ENCODE measurements around the gene MTG2.

Gene MTG2

DNA sequence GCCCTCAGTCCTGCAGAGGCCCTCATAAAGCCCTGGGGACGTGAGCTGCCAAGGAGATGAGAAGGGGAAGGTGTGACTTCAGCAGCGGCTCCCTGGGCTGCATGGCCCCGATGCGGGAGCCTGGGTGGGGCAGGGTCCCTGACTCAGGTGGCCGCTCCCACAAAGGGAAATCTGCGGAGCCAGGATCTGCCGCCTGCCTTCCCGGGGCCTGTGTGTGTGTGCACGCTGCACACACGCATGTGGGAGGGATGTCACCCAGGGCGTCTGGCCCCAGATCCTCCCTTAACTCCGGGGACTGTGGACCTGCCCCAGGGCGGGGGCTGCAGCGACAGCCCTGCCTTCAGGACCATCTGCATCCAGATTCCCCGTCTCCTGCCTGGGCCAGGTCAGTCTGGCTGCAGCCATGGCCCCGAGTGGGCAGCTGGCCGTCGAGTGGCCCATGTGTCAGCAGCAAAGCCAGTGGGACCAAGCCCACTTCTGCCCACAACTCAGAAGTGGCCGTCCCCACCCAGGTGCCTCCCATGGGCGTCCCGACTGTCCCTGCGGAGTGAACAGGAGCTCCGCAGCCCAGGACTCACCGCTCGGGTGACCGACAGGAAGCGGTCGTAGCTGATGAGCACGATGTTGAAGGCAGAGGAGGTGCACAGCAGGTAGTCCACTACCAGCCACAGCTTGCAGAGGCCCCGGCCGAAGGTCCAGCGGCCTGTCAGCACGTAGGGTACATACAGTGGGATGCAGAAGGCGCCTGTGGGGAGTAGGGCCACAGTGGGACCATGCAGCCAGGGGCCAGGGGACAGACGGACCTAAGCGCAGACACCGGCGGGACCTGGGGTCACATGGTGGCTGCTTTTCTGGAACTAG is 35.3 kb downstream of the MTG2 start:
- no peak for FAIRE-seq
- DNase-seq (ENCODE audit: insufficient read length, low spot score) = no peak

DNA sequence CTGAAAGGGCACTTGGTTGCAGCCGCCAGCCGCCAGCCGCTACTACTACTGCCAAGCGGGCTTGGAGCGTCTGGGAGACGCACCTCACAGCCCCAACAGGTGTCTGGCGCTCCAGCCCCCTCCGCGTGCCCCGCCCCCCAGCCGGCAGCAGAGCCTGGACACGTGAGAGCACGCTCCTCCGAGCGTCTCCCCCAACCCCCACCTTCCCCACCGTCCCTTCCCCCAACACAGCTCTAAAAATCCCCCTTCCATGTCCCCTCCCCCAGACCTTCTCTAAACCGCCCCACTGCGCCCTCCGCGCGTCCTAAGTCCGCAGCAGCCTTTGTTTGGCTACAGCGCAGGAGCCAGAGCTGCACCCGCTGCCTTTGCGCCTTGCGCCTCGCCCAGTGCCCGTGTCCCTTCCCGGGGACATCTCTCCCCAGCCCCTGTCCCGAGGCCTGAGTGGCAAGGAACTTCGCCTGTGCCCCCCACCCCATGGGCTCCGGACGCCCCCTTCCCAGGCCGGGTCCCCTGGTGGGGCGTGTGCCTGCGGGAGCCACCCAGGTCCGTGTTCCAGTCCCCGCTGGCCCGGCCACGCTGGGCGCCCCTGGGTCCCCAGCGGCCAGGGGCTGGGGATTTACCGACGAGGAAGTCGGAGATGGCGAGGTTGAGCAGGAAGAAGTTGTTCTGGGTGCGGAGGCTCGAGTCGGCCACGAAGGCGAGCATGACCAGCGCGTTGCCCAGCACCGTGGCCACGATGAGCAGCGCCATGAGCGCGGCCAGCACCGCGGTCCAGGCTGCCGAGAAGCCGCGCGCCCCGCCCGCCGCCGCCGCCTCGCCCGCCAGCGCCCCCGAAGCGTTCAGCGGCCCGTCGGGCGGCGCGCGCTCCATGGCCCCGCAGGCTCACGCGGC is 36.5 kb downstream of the MTG2 start:
- DNase-seq (ENCODE audit: insufficient read length, low spot score) (no peak), FAIRE-seq (no peak)

DNA sequence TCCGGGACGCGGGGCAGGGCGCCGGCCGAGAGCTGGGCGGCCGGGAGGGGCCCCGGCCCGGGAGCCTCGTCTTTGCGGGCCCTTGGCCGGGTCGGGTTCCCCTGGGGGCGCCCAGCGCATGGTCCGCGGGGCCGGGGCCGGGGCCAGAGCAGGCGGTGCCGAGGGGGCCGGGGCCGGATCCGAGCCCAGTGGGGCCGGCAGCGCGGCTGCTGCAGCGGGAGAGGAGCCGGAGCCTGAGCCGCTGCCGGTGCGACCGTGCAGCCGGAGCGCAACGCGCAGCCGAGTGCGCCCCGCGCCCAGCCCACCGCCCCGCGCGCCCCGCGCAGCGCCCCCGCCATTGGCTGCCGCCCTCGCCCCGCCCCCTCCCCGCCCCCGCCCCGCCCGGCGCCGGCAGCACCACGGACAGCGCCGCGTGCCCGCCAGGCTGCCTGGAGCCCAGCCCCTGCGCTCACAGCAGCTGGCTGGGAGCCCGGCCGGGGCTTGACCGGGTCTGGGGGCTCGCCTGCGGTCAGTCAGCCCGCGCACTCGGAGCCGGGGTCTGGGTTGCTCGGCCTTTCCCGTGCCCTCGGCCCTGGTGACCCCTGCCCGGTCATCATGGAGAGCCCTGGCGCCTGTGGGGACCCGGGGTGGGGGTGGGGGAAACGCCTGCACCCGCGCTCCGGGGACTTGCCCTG is 37.3 kb downstream of the MTG2 start, which contains the start of gene HRH3:
Gene HRH3, minus strand, starts transcription at position 287 of the 674 bp plus-strand sequence. CDS start 308 bp downstream, outside the sequence.
- peak; percentile 86 for DNase-seq (ENCODE audit: insufficient read length, low spot score)
- FAIRE-seq = no peak

DNA sequence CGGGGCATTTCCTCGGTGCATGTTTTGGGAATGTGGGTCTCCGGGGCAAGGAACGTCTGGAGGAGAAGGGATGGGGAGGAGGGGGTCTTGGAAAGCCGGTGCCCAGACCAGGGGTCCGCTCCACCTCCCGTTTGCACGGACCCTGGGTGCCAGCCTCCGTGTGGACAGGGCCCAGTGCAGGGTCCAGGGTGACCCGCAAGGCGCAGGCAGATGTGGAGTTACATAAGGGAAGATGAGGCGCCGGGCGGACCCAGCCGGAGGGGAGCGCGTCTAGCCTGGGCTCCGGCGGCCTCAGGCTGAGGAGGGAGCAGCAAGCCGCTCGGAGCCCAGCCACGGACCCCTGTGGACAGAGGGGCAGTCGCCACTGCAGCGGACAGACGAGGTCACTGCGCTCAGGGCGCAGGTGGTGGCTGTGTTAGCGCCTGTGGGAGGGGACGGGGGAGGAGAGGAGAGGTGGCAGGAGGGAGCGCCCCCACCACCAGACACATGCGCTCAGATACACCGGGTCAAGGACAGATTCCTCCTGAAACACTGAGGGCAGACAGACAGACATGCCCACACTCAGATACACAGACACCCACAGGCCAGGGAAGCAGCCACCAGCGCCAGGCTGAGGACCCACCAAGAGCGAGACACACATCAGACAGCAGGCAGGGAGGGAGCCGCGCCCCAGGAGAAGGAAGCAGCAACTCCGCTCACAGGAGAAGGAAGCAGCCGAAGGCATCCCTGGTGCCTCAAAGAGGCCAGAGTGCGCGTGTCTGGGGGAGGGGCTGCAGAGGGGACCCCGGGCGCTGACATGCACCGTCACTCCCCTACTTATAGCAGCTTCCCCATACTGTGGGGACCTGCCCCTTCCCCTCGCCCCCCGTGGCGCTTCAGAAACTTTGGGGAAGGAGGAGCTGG is 38.1 kb downstream of the MTG2 start:
- DNase-seq (ENCODE audit: insufficient read length, low spot score) = no peak
- FAIRE-seq = no peak

DNA sequence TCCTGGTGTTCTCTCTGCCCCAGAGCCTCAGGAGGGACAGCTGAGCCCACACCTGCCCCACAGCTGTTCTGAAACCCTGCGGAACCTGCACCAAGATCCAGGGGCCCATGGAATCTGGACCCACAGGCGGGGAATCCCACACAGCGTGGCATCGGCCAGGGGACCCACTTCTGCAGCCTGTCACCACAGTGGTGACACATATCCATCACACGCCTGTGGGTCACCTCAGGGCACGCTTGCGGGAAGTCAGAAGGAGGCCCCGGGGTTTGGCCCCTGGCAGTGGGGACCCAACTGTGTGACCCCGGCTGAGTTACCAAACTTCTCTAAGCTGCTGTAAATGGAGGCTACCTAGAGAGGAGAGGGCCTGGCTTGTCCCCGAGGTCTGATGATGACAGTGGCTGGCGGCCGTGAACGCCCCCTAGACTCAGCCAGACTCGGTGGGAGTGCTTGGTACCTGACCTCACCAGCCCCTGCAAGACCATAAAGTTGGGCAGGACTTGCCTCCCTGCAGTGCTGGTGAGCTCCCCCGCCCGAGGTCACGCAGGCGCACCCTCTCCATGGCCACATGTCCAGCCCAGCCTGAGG is 39.5 kb downstream of the MTG2 start:
- DNase-seq (ENCODE audit: insufficient read length, low spot score) = no peak
- no peak for FAIRE-seq

DNA sequence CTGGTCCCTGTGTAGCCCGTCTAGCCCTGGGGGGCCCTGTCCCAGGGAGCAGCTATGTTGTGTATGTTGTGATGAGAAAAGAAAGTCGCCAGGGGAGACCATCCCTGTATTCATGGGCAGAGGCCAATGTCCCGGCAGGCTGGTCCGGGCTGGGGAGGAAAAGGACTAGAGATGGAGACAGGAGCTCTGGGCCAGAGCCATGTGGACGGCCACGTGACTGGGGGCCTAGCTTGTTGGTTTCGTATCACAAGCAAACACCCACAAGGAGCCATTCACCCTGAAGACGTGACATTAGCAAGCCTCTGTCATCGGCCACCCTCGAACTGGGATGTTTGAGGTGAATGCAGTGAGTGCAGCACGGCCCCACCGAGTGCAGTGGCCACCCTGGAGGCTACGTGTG is 40.1 kb downstream of the MTG2 start:
- DNase-seq (ENCODE audit: insufficient read length, low spot score) (no peak), FAIRE-seq (no peak)

DNA sequence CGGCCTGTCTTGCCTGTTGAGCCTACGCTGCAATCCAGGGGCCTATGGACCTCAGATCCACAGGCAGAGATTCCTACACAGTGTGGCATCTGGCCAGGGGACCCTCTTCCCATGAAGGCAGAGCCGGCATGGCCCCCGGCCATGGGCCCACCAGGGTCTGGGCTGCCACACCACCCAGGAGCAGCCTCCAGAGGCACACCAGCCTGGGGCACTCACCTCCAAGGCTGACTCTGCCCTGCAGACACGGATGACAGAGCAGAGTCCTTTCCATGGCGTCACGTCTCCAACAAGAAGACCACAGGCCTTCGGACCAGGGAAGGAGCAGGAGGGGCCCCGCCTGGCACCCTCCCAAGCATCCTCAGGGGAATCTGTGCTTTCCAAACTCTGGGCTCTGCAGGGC is 40.7 kb downstream of the MTG2 start:
- DNase-seq (ENCODE audit: insufficient read length, low spot score) = no peak
- FAIRE-seq = no peak

DNA sequence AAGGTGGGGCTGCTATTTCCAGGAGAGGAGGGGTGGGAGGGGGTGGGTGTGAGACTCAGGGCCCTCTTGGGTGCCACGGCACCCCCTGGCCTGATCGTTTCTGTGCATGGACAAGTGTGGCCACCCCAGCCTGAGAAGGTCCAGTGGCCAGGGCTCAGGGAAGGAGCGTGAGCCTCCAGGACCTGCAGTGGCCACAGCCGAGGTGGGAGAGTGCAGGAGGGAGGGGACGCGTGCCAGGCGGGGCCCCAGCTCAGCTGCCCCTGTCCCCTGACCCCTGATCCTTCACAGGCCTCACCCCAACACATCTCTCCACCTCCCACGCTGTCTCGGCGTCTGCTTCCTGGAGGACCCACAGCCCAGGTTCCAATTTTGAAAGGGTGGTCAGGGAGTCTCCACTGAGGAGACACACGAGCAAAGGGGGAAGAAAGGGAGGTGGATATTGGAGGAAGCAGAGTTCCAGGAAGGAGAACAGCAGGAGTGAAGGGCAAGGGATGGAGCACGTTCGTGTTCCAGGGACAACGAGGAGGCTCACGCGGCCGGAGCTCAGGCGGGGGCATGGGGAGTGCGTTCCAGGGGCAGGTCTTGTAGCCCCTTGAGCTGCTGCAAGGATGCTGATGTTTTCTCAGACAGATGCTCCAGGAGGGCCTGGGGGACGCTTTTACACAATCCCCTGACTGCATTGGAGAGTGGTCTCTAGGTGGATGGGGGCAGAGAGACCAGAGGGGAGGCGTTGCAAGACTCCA is 41.5 kb downstream of the MTG2 start:
- DNase-seq (ENCODE audit: insufficient read length, low spot score) (no peak), FAIRE-seq (no peak)

DNA sequence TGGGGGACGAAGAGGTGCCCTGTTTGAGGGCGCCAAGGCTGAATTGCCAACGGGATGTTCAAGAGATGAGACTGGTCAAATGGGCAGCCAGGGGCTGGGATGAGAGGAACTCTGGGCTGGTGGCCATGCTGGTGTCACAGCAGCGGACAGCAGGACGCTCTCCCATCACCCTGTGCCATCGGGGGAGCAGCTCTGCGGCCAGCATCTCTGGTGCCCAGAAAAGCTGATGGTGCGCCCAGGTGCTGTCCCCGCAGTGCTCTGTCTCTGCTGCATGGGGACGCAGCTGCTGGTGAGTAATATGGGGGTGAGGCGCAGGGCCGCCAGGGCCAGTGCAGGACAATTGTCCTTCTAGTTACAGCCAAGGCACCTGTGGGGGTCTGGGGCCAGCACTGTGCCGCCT is 42.2 kb downstream of the MTG2 start:
- no peak for DNase-seq (ENCODE audit: insufficient read length, low spot score)
- no peak for FAIRE-seq

DNA sequence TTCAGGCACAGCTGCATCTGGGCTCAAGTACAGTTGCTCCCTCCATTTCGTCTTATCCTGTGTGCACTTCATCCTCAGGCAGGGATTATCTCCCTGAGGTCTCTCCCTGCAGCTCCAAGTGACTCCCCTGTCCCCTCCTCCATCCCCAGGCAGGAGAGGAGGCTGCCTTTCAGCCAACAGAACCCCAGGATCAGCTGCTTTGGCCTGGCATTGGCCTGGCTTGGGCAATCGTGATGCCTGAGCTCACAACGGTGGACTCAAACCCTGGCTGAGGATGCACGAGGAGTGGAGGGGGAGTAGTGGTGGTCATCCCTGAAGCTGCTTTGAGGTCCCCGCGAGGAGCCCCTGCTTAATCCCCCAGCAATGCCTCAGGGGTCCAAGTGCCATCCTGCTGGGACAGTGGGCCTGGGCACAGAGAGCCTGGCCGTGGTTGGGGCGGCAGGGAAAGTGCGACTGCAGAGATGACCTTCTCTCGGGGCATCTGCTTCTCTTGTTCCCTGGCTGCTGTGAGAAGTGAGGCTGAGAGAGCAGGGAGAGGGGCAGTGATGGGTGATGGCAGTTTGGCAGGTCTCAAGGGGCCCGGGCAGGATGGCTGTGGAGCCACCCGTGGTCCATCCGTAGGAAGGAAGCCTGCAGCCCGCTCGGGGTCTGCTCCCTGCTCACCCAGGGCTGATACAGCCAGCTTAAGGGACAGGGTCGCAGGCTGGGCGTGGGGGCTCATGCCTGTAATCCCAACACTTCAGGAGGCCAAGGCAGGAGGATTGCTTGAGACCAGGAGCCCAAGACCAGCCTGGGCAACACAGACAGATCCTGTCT is 43.2 kb downstream of the MTG2 start:
- FAIRE-seq (no peak), DNase-seq (ENCODE audit: insufficient read length, low spot score) (no peak)

DNA sequence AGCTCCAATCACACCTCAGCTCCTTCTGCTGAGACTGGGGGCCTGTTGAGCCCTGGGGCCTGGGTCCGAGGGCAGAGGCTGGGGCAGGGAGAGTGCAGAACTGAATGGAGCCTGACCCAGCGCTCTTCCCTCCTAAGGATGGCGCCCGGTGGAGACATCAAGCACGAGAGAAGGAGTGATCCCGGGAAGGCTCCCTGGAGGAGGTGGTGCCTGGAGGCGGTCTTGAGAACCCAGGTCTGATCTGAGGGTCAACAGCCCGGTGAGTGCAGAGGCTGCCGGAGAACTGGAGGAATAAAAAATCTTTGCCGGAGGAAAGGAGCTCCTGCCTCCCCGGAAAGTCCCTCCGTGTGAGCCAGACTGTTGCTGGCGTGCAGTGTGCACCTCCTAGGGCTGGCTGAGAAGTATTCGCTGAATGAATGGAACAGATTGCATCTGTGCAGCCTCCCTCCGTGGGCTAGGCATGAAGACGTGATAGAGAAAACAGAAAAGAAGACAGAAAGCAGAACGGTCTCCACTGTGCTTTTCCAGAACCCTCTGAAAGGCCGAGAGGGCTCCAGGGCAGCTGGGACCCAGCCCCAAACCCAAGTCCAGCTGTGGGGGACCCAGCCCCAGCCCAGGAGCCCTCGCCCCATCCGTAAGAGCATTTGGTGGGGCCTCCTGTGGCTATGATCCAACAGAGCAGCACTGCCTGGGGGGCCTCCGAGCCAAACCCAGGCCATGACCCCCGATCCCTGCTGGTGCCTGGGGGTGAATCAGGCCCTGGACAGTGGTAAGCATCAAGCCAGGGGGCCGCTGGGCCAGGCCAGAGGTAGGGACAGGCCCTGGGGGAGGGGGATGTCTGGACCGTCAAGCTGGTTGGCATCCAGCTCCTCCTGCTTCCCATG is 44.1 kb downstream of the MTG2 start:
- FAIRE-seq (no peak), DNase-seq (ENCODE audit: insufficient read length, low spot score) (no peak)

DNA sequence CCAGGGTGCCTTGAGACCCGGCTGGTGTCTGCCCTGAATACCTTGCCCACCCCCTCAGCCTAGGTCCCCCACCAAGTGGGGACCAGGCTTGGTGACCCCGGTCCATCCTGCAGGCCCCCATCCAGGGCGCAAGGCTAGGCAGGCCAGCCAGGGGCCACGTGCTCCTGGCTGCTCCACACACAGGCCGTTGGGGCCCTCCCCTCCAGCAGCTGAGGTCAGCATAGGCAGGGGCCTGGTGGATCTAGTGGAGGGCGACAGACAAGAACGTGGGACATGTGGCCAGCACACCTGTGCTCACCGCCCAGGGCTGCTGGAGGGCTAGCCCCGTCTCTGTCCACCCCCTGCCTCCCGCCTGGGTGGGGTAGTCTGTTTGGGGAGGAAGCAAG is 44.8 kb downstream of the MTG2 start:
- no peak for DNase-seq (ENCODE audit: insufficient read length, low spot score)
- no peak for FAIRE-seq

DNA sequence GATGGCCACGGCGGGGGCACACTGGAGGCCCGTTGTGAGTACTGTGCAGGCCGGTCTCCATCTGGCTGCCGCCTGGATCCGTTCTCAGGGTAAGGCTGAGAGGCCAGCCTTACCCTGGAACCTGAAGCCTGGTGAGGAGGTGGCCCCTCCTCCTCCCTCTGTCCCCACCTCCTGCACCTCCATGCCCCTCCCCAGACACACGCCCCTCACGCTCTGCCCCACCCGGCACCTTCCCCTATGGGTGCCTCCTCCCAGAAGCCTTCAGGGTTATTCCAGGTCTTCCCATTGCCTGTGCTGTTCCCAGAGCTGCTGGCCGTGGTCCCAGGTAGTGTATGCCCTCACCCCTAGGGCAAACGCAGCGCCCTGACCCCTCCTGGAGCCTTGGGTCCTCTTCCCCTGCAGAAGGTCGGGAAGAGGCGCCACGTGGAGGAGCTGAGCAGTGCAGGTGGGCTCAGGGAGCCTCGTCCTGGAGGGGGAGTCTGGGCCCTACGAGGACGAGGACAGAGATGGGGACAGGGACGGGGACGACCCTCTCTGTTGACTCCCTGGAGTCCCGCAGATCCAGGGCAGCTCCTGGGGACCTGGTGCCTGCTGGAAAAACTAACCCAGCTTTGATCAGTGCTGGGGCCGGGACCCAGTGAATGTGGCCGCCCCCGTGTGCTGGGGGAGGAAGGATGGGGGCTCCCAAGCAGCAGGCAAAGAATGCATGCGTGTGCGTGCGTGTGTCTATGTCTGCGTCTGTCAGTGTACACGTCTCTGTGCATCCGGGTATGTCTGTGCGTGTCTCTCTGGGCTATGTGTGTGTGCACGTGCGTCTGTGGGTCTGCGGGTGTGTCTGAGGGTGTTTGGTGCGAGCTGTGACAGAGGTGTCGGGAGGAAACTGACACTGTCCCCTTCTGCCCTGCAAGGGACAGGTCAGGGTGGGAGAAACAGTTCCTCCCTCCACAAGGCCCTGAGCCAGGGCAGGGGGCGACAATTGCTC is 45.4 kb downstream of the MTG2 start:
- FAIRE-seq (no peak), DNase-seq (ENCODE audit: insufficient read length, low spot score) (no peak)

DNA sequence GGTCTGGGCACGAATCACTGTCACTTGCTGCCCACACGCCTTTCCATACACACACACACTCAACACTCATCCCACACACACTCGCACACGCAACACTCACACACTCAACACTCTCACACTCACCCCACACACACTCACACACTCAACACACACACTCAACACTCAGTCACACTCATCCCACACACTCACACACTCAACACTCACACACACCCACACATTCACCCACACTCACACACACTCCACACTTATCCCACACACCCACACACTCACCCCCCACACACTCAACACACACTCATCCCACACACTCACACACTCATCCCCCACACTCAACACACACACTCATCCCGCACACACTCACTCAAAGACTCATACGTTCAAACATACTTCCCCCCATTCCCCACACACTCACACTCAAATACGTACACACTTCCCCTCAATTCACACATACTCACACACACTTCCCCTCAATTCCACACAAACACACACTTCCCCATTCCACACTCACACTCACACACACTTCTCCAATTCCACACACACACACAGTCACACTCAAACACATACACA is 46.2 kb downstream of the MTG2 start:
- FAIRE-seq = no peak

DNA sequence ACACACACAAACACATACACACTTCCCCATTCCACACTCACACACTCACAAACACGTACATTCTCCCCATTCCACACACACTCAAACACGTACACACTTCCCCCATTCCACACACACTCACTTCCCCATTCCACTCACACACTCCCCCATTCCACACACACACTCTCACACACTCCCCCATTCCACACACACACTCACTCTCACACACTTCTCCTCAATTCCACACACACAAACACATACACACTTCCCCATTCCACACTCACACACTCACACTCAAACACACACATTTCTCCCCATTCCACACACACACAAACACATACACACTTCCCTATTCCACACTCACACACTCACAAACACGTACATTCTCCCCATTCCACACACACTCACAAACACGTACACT is 46.8 kb downstream of the MTG2 start:
- FAIRE-seq (no peak), DNase-seq (ENCODE audit: insufficient read length, low spot score) (no peak)

More for the DNA sequence above, 46.2 kb downstream of the MTG2 start:
- no peak for DNase-seq (ENCODE audit: insufficient read length, low spot score)

DNA sequence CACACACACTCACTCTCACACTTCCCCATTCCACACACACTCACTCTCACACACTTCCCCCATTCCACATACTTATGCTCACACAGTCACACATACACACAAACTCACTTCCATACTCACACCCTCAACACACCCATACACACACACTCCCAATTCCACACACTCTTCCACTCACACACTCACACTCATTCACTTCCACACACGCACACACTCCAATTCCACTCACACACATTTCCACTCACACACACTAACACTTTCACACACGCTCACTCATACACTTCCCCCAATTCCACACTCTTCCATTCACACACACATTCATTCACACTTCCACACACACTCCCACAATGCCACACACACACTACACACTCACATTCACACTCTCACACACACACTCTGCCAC is 47.4 kb downstream of the MTG2 start:
- FAIRE-seq (no peak), DNase-seq (ENCODE audit: insufficient read length, low spot score) (no peak)

Data from GM19239 (cell line).